ENCODE data around the gene SLC7A6OS. TPM values are rescaled to one million over a fixed set of nuclear protein-coding genes. Genes with fewer than 3 reads are reported as not detected.

Gene SLC7A6OS
- polyA plus RNA-seq (ENCODE audit: low read depth in 6 of 6) = 10 to 100 TPM; 14.0 to 26.1 (median 17.7) TPM

DNA sequence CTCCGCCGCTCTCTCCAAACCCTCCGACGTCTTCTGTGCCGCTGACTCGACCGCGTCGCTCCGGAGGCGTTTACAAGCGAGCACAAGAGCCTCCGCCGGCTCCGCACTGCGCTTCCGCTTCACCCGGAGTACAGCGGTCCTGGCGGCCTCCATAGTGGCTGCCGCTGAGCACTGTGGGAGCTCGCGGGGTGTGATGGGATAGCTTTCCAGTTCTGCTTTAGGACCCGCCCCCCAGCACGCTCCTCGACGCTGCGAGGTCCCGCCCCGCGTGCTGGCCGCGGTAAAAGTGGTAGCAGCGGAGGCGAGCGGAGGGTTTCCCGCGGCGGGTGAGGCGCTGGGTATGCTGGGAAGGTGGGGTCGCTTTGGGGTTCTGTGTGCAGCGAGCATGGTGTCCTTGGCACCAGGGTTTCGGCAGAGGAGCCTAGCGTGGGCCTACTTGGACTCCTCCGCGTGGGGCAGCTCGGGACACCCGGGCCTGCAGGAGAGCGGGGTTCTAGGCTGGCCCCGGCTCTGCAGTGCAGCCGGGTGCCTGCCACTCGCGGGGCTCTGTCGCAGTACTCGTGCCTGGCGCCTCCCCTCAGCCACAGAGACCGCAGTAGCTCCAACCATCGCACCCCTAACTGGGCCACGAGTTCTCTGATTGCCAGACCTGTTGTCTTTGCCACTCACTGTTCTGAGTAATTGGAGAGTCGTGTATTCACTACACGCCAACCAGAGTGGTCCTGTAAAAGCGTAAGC lies at the start of gene SLC7A6OS, which contains the start of gene PRMT7:
Gene SLC7A6OS (minus strand): TSS at position 173 of the 738 bp plus-strand sequence. CDS start 20 bp downstream, at position 153.
Gene PRMT7 (plus strand): TSS at position 246 of the 738 bp plus-strand sequence. CDS start 4,961 bp downstream, outside the sequence.
- H3K27ac Mint-ChIP-seq = peak within 1 kb of the TSS; percentile 88 to 98 (median 94)
- no peaks in the 10 kb centered on the region for H3K9me3 Mint-ChIP-seq
- ATAC-seq (ENCODE audit: low read depth in 2 of 2) (peak; percentile 98 to 99), DNase-seq (peak; percentile 91)
- H3K36me3 Mint-ChIP-seq = no peaks in the 10 kb centered on the region
- H3K27me3 Mint-ChIP-seq = no peaks in the 10 kb centered on the region
- peak within 1 kb of the TSS; percentile 90 to 99 (median 98) for H3K4me3 Mint-ChIP-seq
- peaks cover 21 to 49% (median 39%) of the 10 kb centered on the region in 3 donors for H3K4me1 Mint-ChIP-seq

GRCh38 chr16:68359398-68360191 lies 48.8 kb upstream of the SLC7A6OS start:
- H3K27me3 Mint-ChIP-seq = no peaks in the 10 kb centered on the region
- ATAC-seq (ENCODE audit: low read depth in 2 of 2) (no peak), DNase-seq (no peak)
- no peak overlapping the region for H3K4me3 Mint-ChIP-seq
- peaks cover 6 to 25% (median 13%) of the 10 kb centered on the region in 3 donors for H3K4me1 Mint-ChIP-seq
- peaks cover 5 to 10% of the 10 kb centered on the region in 2 donors for H3K36me3 Mint-ChIP-seq
- no peak overlapping the region for H3K27ac Mint-ChIP-seq
- no peaks in the 10 kb centered on the region for H3K9me3 Mint-ChIP-seq

- Mint-ChIP-seq H3K9me3 (no peaks in the 10 kb centered on the region), H3K27ac (no peak overlapping the region), H3K27me3 (no peaks in the 10 kb centered on the region), H3K36me3 (peaks cover 5 to 13% of the 10 kb centered on the region in 2 donors), H3K4me3 (no peak overlapping the region), H3K4me1 (peaks cover 6 to 25% (median 13%) of the 10 kb centered on the region in 3 donors)
- ATAC-seq (ENCODE audit: low read depth in 2 of 2) (no peak), DNase-seq (no peak)
Measured at GRCh38 chr16:68358951-68359350, 48.2 kb upstream of the SLC7A6OS start.

DNA sequence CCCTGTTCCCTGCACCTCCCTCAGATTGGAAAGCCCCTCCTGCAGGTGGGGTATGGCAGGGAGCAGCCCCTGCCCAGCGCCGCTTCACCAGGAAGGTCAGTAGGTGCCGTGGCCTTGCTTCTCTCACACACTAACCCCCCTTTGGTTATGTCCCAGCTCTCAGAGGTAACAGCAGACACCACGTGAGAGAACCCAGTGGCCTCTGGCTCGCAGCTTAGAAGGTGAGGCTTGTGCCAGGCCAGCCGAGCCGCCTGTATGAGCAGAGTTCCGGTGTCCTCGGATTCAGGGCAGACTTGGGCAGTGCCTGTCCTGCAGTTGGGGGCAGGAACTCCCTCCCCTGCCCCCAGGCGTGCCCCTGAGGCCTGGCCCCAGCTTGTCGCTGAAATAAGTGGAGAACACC lies 47.2 kb upstream of the SLC7A6OS start:
- Mint-ChIP-seq H3K27ac (no peak overlapping the region), H3K9me3 (no peaks in the 10 kb centered on the region), H3K4me1 (peaks cover 6 to 25% (median 13%) of the 10 kb centered on the region in 3 donors), H3K4me3 (no peak overlapping the region), H3K36me3 (peaks cover 5 to 13% of the 10 kb centered on the region in 2 donors), H3K27me3 (no peaks in the 10 kb centered on the region)
- DNase-seq = no peak
- no peak for ATAC-seq (ENCODE audit: low read depth in 2 of 2)

- no peak for ATAC-seq (ENCODE audit: low read depth in 2 of 2)
- Mint-ChIP-seq H3K36me3 (peaks cover 5 to 14% of the 10 kb centered on the region in 2 donors), H3K9me3 (no peaks in the 10 kb centered on the region), H3K27me3 (no peaks in the 10 kb centered on the region), H3K27ac (peak overlapping the region in 1 of 6 donors; percentile 83), H3K4me1 (peaks cover 6 to 25% (median 13%) of the 10 kb centered on the region in 3 donors), H3K4me3 (no peak overlapping the region)
- no peak for DNase-seq
Measured at GRCh38 chr16:68357521-68357922, 46.8 kb upstream of the SLC7A6OS start.

DNA sequence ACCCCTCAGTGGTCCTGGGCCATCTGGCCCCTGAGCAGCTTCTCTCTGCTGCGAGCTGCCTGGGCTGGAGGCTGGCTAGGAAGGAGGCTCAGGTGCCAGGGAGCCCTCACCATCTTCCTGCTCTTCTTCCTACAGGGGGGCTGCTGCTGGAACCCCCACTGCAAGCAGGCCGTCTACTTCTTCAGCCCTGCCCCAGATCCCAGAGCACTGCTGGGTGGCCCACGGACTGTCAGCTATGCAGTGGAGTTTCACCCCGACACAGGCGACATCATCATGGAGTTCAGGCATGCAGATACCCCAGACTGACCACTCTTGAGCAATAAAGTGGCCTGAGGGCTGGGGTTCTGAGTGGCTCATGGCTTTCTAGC lies 46.2 kb upstream of the SLC7A6OS start:
- Mint-ChIP-seq H3K27me3 (no peaks in the 10 kb centered on the region), H3K36me3 (peaks cover 5 to 20% of the 10 kb centered on the region in 2 donors), H3K4me1 (peaks cover 6 to 25% (median 13%) of the 10 kb centered on the region in 3 donors), H3K4me3 (peak overlapping the region in 2 of 8 donors; percentile 12 to 24), H3K27ac (peak overlapping the region in 1 of 6 donors; percentile 67), H3K9me3 (no peaks in the 10 kb centered on the region)
- ATAC-seq (ENCODE audit: low read depth in 2 of 2) (no peak), DNase-seq (no peak)

- ATAC-seq (ENCODE audit: low read depth in 2 of 2) (peak; percentile 56 to 68), DNase-seq (peak; percentile 22)
- Mint-ChIP-seq H3K36me3 (peaks cover 5 to 25% of the 10 kb centered on the region in 2 donors), H3K27me3 (no peaks in the 10 kb centered on the region), H3K4me1 (peaks cover 6 to 25% (median 13%) of the 10 kb centered on the region in 3 donors), H3K9me3 (no peaks in the 10 kb centered on the region), H3K27ac (peak overlapping the region in 1 of 6 donors; percentile 67), H3K4me3 (peak overlapping the region in 5 of 8 donors; percentile 0 to 71 (median 34))
Measured at GRCh38 chr16:68356249-68356918, 45.6 kb upstream of the SLC7A6OS start.

DNA sequence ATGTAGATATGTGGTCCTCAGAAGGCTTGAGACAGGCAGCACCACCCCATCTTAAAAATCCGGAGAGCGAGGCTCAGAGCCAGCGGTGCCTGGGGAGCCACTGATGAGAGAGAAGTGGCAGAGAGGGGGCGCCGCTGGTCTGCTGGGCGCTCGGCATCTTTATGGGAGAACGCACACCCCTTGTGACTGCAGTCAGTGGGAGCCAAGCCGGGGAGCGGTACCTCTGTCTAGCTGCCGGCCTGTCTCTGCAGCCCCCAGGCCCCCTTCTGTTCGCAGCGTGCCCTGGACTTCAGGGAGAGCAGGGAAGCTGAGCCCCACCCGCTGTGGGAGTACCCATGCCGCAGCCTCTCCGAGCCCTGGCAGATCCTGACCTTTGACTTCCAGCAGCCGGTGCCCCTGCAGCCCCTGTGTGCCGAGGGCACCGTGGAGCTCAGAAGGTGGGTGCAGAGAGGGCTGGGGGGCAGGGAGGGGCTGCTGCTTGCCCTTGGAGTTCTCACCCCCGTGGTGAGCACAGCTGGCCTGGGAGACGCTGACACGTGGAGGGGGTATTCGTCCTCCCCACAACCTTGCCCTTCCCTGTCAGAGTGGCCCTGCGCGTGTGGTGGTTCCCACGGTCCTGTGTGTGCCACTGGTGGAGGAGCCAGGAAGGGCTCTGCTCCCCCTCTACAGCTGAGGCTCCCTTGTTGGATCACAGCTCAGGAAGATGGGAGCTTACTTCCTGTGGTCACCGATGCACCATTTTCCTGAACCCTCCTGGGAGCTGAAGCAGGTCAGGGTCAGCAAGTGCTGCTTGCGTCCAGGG lies 44.9 kb upstream of the SLC7A6OS start:
- Mint-ChIP-seq H3K27me3 (no peaks in the 10 kb centered on the region), H3K9me3 (no peaks in the 10 kb centered on the region), H3K4me3 (peak overlapping the region in 3 of 8 donors; percentile 6 to 30 (median 26)), H3K36me3 (peaks cover 5 to 32% of the 10 kb centered on the region in 2 donors), H3K4me1 (peaks cover 6 to 24% (median 13%) of the 10 kb centered on the region in 3 donors), H3K27ac (no peak overlapping the region)
- no peak for DNase-seq
- ATAC-seq (ENCODE audit: low read depth in 2 of 2) = no peak

DNA sequence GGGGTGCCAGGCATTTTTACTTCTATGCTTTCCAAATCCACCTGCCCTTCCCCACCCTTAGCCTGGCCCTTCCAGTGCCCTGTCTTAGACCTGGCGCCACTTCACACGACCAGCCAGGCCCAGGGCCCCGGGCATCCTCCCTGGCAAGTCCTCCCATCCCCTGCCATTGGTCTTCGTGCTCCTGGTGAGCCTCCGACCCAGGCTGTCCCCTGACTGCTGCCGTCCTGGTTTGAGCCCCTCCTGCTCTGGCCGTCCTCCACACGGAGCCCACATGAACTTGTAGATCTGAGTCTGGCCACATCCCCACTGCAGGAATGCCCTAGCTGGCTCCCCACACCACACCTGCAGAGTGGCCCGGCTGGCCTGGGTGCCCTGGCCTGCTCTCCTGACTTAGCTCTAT lies 44.1 kb upstream of the SLC7A6OS start:
- Mint-ChIP-seq H3K27ac (peak overlapping the region in 1 of 6 donors; percentile 39), H3K4me1 (peaks cover 6 to 21% (median 13%) of the 10 kb centered on the region in 3 donors)

GRCh38 chr16:68353366-68353765 lies 42.6 kb upstream of the SLC7A6OS start:
- Mint-ChIP-seq H3K27me3 (no peaks in the 10 kb centered on the region), H3K9me3 (no peaks in the 10 kb centered on the region), H3K27ac (no peak overlapping the region), H3K36me3 (peaks cover 12 to 45% of the 10 kb centered on the region in 2 donors), H3K4me3 (no peak overlapping the region), H3K4me1 (peaks cover 6 to 21% (median 13%) of the 10 kb centered on the region in 3 donors)
- no peak for ATAC-seq (ENCODE audit: low read depth in 2 of 2)
- DNase-seq = no peak

More for the DNA sequence above, 44.1 kb upstream of the SLC7A6OS start:
- DNase-seq (no peak), ATAC-seq (ENCODE audit: low read depth in 2 of 2) (no peak)
- no peak overlapping the region for H3K4me3 Mint-ChIP-seq
- H3K9me3 Mint-ChIP-seq = no peaks in the 10 kb centered on the region
- H3K36me3 Mint-ChIP-seq = peaks cover 5 to 35% of the 10 kb centered on the region in 2 donors
- H3K27me3 Mint-ChIP-seq = no peaks in the 10 kb centered on the region

- Mint-ChIP-seq H3K4me1 (peaks cover 6 to 21% (median 13%) of the 10 kb centered on the region in 3 donors), H3K27ac (no peak overlapping the region), H3K27me3 (no peaks in the 10 kb centered on the region), H3K36me3 (peaks cover 13 to 45% of the 10 kb centered on the region in 2 donors), H3K9me3 (no peaks in the 10 kb centered on the region), H3K4me3 (no peak overlapping the region)
- DNase-seq = no peak
- no peak for ATAC-seq (ENCODE audit: low read depth in 2 of 2)
Measured at GRCh38 chr16:68351991-68352431, 41.3 kb upstream of the SLC7A6OS start.

DNA sequence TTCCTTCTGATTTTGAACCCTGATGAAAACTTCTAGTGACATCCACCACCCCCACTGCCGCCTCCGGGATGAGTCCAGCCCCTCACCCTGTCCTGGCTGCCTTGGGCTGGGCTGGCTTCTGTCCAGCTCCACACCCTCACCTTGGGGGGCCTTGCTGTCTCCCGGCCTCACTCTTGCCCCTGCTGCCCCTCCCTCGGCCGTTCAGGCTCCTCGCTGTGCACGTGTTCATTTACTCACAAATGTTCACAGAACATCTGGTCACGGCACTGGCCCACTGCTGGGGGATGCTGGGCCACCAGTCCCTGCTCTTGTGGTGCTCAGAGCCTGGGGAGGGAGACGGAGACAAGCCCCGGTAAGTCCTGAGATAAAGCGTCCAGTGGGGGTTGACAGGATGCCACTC lies 40.7 kb upstream of the SLC7A6OS start:
- H3K36me3 Mint-ChIP-seq = peaks cover 13 to 45% of the 10 kb centered on the region in 2 donors
- H3K27ac Mint-ChIP-seq = no peak overlapping the region
- no peaks in the 10 kb centered on the region for H3K9me3 Mint-ChIP-seq
- peaks cover 6 to 15% (median 7%) of the 10 kb centered on the region in 3 donors for H3K4me1 Mint-ChIP-seq
- no peak for ATAC-seq (ENCODE audit: low read depth in 2 of 2)
- H3K27me3 Mint-ChIP-seq = no peaks in the 10 kb centered on the region
- DNase-seq = no peak
- H3K4me3 Mint-ChIP-seq = no peak overlapping the region

All from naive B cell (primary cell).